ENCODE measurements around the gene ZDHHC11.
"Not testable (repeated sequence)": the region's sequence is repeated elsewhere in the genome, so short reads cannot be mapped to it uniquely, and the experiment has no call there.

ZDHHC11 gene

GRCh38 chr5:878677-879076 lies 27.9 kb upstream of the ZDHHC11 start:
- DNase-seq = not testable (repeated sequence)

GRCh38 chr5:878125-878524 lies 27.3 kb upstream of the ZDHHC11 start:
- no peak for DNase-seq

GRCh38 chr5:876398-877365 lies 25.9 kb upstream of the ZDHHC11 start:
- DNase-seq = no peak

- DNase-seq = no peak
Measured at GRCh38 chr5:875931-876330, 25.1 kb upstream of the ZDHHC11 start.

- DNase-seq = no peak
Measured at GRCh38 chr5:873328-873727, 22.5 kb upstream of the ZDHHC11 start.

GRCh38 chr5:872301-872700 lies 21.5 kb upstream of the ZDHHC11 start:
- no peak for DNase-seq

GRCh38 chr5:871596-872298 lies 21.0 kb upstream of the ZDHHC11 start:
- no peak for DNase-seq

GRCh38 chr5:870956-871355 lies 20.2 kb upstream of the ZDHHC11 start:
- DNase-seq = no peak

GRCh38 chr5:868428-869135 lies 17.8 kb upstream of the ZDHHC11 start:
- no peak for DNase-seq

- no peak for DNase-seq
Measured at GRCh38 chr5:867300-867870, 16.6 kb upstream of the ZDHHC11 start.

GRCh38 chr5:865771-866170 lies 15.0 kb upstream of the ZDHHC11 start:
- DNase-seq = no peak

- DNase-seq = no peak
Measured at GRCh38 chr5:865168-865521, 14.4 kb upstream of the ZDHHC11 start.

GRCh38 chr5:864492-865167 lies 13.8 kb upstream of the ZDHHC11 start:
- no peak for DNase-seq

- no peak for DNase-seq
Measured at GRCh38 chr5:863244-863805, 12.5 kb upstream of the ZDHHC11 start.

GRCh38 chr5:862367-863243 lies 11.8 kb upstream of the ZDHHC11 start:
- no peak for DNase-seq

- DNase-seq = no peak
Measured at GRCh38 chr5:861442-862366, 10.9 kb upstream of the ZDHHC11 start.

- no peak for DNase-seq
Measured at GRCh38 chr5:860506-861150, 9.8 kb upstream of the ZDHHC11 start.

- DNase-seq = no peak
Measured at GRCh38 chr5:859798-860296, 9.1 kb upstream of the ZDHHC11 start.

- DNase-seq = no peak
Measured at GRCh38 chr5:859391-859790, 8.6 kb upstream of the ZDHHC11 start.

Data from bone marrow (tissue), 2 donors.